Measurements from ENCODE around the gene MYO18B.

Gene MYO18B

DNA sequence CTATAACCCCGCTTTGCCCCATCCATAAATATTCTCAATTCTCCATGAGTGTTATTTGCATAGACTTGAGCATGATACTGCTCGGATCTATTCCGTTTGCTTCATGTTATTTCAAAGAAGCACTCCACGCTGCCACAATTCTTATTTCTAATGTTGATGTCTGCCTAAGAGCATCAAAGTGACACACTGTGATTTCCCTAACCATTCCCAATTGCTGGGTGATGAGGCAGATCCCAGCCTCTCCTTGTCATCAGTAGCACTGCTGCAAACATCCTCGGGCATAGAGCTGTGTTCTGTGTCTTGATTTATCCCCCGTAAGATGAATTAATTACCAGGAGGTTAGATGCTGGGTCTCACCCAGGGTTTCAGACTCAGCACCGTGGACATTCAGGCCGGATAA, 249.0 kb downstream of the MYO18B start:
- H3K4me3 ChIP-seq (ENCODE audit: low read length), result no peak overlapping the region
- TF ChIP-seq ZNF274 (IDR thresholded peaks at IDR 0.05; ENCODE audit: low read depth, low read length), result no peak

DNA sequence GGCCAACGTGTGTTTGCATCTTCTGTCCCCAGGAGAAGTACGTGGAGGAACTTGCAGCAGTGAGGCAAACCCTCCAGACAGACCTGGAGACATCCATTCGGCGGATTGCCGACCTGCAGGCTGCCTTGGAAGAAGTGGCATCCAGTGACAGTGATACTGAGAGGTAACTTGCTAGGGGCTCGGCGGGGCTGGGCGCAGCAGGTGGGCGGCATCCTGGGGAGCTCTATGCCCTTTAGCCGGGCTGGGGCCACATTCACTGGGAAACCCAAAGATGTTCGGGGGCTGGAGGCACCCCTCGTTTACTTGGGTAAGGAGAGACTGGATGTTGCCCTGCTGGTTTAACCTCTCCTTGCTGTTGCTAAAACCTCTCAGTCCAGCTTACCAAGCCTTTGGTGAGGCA, 250.3 kb downstream of the MYO18B start:
- H3K4me3 ChIP-seq (ENCODE audit: low read length), result no peak overlapping the region
- no peak for TF ChIP-seq ZNF274 (IDR thresholded peaks at IDR 0.05; ENCODE audit: low read depth, low read length)

DNA sequence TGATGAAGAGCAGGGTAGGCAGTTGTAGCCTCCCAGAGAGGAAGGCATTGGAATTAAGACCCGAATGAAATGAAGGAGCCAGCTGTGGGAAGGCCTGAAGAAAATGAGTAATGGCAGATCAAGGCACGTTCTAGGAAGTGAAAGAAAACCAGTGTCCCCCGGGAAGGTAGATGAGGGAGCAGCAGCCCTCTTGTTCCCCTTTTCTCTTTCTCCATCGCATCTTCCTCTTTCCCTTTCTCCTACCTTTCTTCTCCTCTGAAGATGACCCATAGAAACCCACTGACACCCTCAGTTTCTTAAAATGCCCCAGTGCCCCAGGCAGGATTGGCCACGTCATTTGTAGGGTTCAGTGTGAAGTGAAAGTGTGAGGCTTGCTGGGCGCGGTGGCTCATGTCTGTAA, 254.7 kb downstream of the MYO18B start:
- TF ChIP-seq ZNF274 (IDR thresholded peaks at IDR 0.05; ENCODE audit: low read depth, low read length), result no peak

GRCh38 chr22:25997886-25998775, 256.1 kb downstream of the MYO18B start:
- no peak for TF ChIP-seq ZNF274 (IDR thresholded peaks at IDR 0.05; ENCODE audit: low read depth, low read length)

More for the DNA sequence above, 254.7 kb downstream of the MYO18B start:
- H3K4me3 ChIP-seq (ENCODE audit: low read length), result no peak overlapping the region

DNA sequence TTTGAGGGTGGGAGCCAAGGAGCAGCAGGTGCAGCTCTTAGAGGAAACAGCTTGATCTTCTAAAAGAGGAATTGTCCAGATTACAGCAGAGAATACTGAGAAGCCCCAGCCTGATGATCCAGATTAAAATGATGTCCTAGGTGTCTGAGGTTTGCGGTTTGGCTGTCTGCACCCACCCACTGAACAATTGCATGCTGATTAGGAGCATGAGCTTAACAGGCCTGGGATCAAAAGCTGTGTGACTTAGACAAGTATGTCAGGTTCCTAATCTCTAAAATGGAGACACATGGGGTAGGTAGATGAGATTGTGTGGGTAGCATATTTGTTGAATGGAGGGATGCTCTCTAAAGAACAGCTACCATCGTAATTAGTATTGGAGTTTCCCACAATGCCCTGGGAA, 260.5 kb downstream of the MYO18B start:
- TF ChIP-seq ZNF274 (IDR thresholded peaks at IDR 0.05; ENCODE audit: low read depth, low read length), result no peak
- H3K4me3 ChIP-seq (ENCODE audit: low read length), result no peak overlapping the region

More at GRCh38 chr22:25997886-25998775, 256.1 kb downstream of the MYO18B start:
- H3K4me3 ChIP-seq (ENCODE audit: low read length), result no peak overlapping the region

- H3K4me3 ChIP-seq (ENCODE audit: low read length), result no peak overlapping the region
- no peak for TF ChIP-seq ZNF274 (IDR thresholded peaks at IDR 0.05; ENCODE audit: low read depth, low read length)
Measured at GRCh38 chr22:26004477-26004876, 262.5 kb downstream of the MYO18B start.

DNA sequence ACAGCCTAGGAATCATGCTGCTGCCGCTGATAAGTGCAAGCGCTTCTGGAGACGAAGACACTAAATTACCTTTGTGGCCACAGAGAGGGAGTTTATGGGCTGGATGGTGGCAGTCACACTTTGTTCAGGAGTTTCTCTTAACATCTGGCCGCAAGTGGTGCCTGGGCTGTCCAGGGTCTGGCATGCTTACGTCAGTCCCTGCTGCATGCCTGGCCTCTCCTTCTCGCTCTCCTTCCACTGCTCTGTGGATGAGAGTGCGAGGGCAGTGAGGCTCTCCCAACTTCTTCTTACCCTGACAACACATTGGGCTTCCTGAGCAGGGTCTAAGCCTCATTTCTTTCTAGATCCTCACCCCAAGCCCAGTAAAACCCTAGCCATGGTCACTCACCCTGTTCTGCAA, 266.6 kb downstream of the MYO18B start:
- no peak overlapping the region for H3K4me3 ChIP-seq (ENCODE audit: low read length)
- TF ChIP-seq ZNF274 (IDR thresholded peaks at IDR 0.05; ENCODE audit: low read depth, low read length), result no peak

GRCh38 chr22:26016916-26017315, 274.9 kb downstream of the MYO18B start:
- H3K4me3 ChIP-seq (ENCODE audit: low read length), result no peak overlapping the region
- TF ChIP-seq ZNF274 (IDR thresholded peaks at IDR 0.05; ENCODE audit: low read depth, low read length), result no peak

DNA sequence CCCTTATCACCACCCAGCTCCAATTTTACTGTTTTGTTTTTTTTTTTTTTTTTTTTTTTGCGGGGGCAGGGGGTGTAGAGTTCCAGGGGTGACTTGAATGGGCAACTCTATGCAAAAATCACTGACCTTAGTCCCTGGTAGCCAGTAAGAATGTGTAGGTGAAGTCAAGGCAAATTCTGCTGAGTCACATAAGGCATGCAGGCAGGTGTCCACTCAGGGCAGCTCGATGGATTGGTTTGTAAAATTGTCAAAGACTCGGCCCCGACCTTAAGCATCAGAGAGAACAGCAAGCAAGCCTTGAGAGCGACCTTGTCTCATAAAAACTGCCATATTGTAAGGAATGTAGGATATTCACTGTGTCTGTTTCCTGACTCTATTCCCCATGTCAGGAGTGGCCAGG, 275.9 kb downstream of the MYO18B start:
- no peak overlapping the region for H3K4me3 ChIP-seq (ENCODE audit: low read length)
- no peak for TF ChIP-seq ZNF274 (IDR thresholded peaks at IDR 0.05; ENCODE audit: low read depth, low read length)

DNA sequence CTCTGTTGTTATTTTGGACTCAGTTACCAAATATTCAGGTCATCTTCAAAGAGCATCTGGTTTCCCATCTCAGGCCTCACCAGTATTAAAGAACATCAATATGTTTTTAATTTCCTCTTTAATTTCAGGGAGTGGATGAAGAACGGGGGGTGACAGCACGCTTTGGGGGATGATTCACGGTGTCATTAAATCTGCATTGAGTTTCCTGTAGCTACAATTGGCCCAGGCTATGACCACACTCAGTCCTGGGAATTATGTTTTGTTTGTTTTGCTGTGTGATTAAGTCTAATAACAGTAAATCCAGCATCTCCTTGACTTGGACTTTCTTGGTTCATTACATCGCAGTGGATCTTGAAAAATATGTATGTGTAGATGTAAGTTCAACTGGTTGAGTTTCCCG, 277.6 kb downstream of the MYO18B start:
- no peak for TF ChIP-seq ZNF274 (IDR thresholded peaks at IDR 0.05; ENCODE audit: low read depth, low read length)

GRCh38 chr22:26021516-26021915, 279.5 kb downstream of the MYO18B start:
- no peak for TF ChIP-seq ZNF274 (IDR thresholded peaks at IDR 0.05; ENCODE audit: low read depth, low read length)
- H3K4me3 ChIP-seq (ENCODE audit: low read length), result no peak overlapping the region

More for the DNA sequence above, 277.6 kb downstream of the MYO18B start:
- H3K4me3 ChIP-seq (ENCODE audit: low read length), result no peak overlapping the region

- H3K4me3 ChIP-seq (ENCODE audit: low read length), result no peak overlapping the region
- no peak for TF ChIP-seq ZNF274 (IDR thresholded peaks at IDR 0.05; ENCODE audit: low read depth, low read length)
Measured at GRCh38 chr22:26023104-26023775, 281.3 kb downstream of the MYO18B start.

DNA sequence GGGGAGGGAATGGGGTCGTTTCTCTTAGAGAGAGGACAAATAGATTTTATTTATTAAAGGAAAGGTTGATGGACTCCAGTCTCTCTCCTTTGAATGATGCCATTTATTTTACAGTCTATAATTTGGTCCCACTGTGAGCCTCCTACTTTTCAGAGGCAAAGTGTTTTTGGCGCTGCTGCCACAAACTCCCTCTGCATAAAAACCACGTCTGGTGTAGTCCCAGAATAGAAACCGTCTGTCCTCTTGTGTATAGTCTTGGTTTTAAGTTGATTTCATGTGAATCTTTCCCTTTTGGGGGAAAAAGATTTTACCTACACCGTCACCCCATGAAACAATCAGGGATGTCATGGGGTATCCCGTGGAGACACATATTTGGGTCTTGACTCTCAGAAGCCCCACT, 283.6 kb downstream of the MYO18B start:
- TF ChIP-seq ZNF274 (IDR thresholded peaks at IDR 0.05; ENCODE audit: low read depth, low read length), result no peak

DNA sequence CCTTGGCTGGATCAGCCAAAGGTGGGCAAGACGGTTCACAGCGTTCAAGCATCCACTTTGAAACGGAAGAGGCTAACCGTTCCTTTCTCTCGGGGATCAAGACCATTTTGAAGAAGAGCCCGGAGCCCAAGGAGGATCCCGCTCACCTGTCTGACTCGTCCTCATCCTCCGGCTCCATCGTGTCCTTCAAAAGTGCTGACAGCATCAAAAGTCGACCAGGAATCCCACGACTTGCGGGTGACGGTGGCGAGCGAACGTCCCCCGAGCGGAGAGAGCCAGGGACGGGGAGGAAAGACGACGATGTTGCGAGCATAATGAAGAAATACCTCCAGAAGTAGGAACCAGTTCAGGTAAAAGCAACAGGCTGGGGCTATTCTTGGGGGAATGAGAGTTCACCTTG, 285.4 kb downstream of the MYO18B start:
- H3K4me3 ChIP-seq (ENCODE audit: low read length), result no peak overlapping the region
- no peak for TF ChIP-seq ZNF274 (IDR thresholded peaks at IDR 0.05; ENCODE audit: low read depth, low read length)

More for the DNA sequence above, 283.6 kb downstream of the MYO18B start:
- H3K4me3 ChIP-seq (ENCODE audit: low read length), result no peak overlapping the region

DNA sequence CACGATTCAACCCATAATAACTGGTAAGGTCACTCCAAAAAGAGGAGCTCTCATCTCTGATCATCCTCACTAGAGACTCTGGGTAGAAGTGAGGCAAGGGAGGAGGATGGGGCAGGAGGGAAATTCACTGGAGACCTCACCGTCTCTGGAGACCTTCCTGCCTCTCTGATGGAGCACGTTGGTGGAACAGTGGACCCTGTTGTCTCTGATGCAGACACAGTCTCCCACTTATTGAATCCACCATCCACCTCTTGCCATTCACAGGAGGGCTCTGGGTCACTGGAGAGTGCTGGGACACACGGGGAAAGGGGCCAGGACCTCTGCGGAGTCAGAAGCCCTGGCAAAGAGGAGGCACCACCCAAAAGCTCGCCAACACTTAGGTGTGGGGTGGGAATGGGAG, 289.7 kb downstream of the MYO18B start:
- no peak overlapping the region for H3K4me3 ChIP-seq (ENCODE audit: low read length)
- no peak for TF ChIP-seq ZNF274 (IDR thresholded peaks at IDR 0.05; ENCODE audit: low read depth, low read length)
